PC-9 (cell line): Measurements from ENCODE around the gene CYP24A1.

ENCODE experiments used
- EZH2 ChIP-seq: fragments of 200-600 bp; sonication (generic); IDR thresholded peaks from 2 replicates; pipeline ENCODE4 v1.8.0; 2017; ENCODE audit warnings: antibody characterized with exemption, low read depth
- TF ChIP-seq, protein P1 (sequence below): fragments of 200-600 bp; sonication (generic); conservative IDR thresholded peaks from 2 replicates; pipeline ENCODE4 v1.6.1; 2017; ENCODE audit warnings: mixed run types, antibody characterized with exemption, mild to moderate bottlenecking, moderate library complexity

- TF ChIP-seq, protein P1, sequence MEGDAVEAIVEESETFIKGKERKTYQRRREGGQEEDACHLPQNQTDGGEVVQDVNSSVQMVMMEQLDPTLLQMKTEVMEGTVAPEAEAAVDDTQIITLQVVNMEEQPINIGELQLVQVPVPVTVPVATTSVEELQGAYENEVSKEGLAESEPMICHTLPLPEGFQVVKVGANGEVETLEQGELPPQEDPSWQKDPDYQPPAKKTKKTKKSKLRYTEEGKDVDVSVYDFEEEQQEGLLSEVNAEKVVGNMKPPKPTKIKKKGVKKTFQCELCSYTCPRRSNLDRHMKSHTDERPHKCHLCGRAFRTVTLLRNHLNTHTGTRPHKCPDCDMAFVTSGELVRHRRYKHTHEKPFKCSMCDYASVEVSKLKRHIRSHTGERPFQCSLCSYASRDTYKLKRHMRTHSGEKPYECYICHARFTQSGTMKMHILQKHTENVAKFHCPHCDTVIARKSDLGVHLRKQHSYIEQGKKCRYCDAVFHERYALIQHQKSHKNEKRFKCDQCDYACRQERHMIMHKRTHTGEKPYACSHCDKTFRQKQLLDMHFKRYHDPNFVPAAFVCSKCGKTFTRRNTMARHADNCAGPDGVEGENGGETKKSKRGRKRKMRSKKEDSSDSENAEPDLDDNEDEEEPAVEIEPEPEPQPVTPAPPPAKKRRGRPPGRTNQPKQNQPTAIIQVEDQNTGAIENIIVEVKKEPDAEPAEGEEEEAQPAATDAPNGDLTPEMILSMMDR, result no peak
- TF ChIP-seq EZH2, result no peak
Measured at GRCh38 chr20:54118220-54119001, 55.4 kb downstream of the CYP24A1 start.
